ENCODE results near the gene OSM. TPM values are rescaled to one million over a fixed set of nuclear protein-coding genes. Genes with fewer than 3 reads are reported as not detected.
A peak's percentile ranks its signal among the peaks of the same experiment; 100 is the strongest.

Gene OSM
- total RNA-seq, 1 donor from 2014 or later: not detected

- DNase-seq (ENCODE audit: low read depth): no peak
These were observed 1.4 kb downstream of the OSM start for GRCh38 chr22:30265131-30265720.

GRCh38 chr22:30263883-30264282 lies 2.8 kb downstream of the OSM start:
- no peak for DNase-seq (ENCODE audit: low read depth)

- peak; percentile 67 for DNase-seq (ENCODE audit: low read depth)
These were observed 3.5 kb downstream of the OSM start for GRCh38 chr22:30262917-30263741.

- no peak for DNase-seq (ENCODE audit: low read depth)
These were observed 4.5 kb downstream of the OSM start for GRCh38 chr22:30262112-30262511.

- DNase-seq (ENCODE audit: low read depth): no peak
These were observed 5.5 kb downstream of the OSM start for GRCh38 chr22:30261134-30261533.

- no peak for DNase-seq (ENCODE audit: low read depth)
These were observed 6.0 kb downstream of the OSM start for GRCh38 chr22:30260682-30261081.

- no peak for DNase-seq (ENCODE audit: low read depth)
These were observed 6.4 kb downstream of the OSM start for GRCh38 chr22:30260276-30260675.

GRCh38 chr22:30254314-30254713 lies 12.3 kb downstream of the OSM start:
- DNase-seq (ENCODE audit: low read depth): no peak

- peak; percentile 86 for DNase-seq (ENCODE audit: low read depth)
These were observed 13.3 kb downstream of the OSM start for GRCh38 chr22:30253205-30253852.

- no peak for DNase-seq (ENCODE audit: low read depth)
These were observed 14.0 kb downstream of the OSM start for GRCh38 chr22:30252411-30253204.

GRCh38 chr22:30251711-30252110 lies 14.9 kb downstream of the OSM start:
- DNase-seq (ENCODE audit: low read depth): no peak

- peak; percentile 64 for DNase-seq (ENCODE audit: low read depth)
These were observed 15.9 kb downstream of the OSM start for GRCh38 chr22:30250661-30251267.

- no peak for DNase-seq (ENCODE audit: low read depth)
These were observed 16.5 kb downstream of the OSM start for GRCh38 chr22:30250039-30250565.

GRCh38 chr22:30249049-30250038 lies 17.3 kb downstream of the OSM start:
- DNase-seq (ENCODE audit: low read depth): no peak

GRCh38 chr22:30248484-30248883 lies 18.2 kb downstream of the OSM start:
- DNase-seq (ENCODE audit: low read depth): no peak

- no peak for DNase-seq (ENCODE audit: low read depth)
These were observed 18.7 kb downstream of the OSM start for GRCh38 chr22:30247974-30248373.

- DNase-seq (ENCODE audit: low read depth): no peak
These were observed 19.1 kb downstream of the OSM start for GRCh38 chr22:30247561-30247960.

- no peak for DNase-seq (ENCODE audit: low read depth)
These were observed 19.8 kb downstream of the OSM start for GRCh38 chr22:30246814-30247376.
